Endothelial cell of umbilical vein (primary cell): ENCODE data around the gene PLAC8L1. TPM values are rescaled to one million over a fixed set of nuclear protein-coding genes. Genes with fewer than 3 reads are reported as not detected.

ENCODE experiments used
- BruUV-seq: library from RNA; stranded (reverse); fragments of 400-500 nt; replicated peaks from 2 replicates; lab custom pipeline; 2021; lab: Mats Ljungman, UMichigan
- CTCF ChIA-PET: fragments of 300-600, 350-600 bp; sonication (Branson Sonifier 250); formaldehyde crosslinking; loops from one replicate; lab custom pipeline; 2021; ENCODE audit warnings: antibody characterized with exemption, inconsistent platforms; lab: Charles Lee
- POLR2A ChIA-PET: fragments of 300-600, 350-600 bp; sonication (Branson Sonifier 250); formaldehyde crosslinking; loops from one replicate; lab custom pipeline; 2021; ENCODE audit warnings: antibody characterized with exemption, inconsistent platforms; lab: Charles Lee
- DNase-seq: peaks from one replicate; pipeline ENCODE4 v3.0.0-alpha.2; 2011; ENCODE audit warnings: low read depth, low spot score
- FAIRE-seq: peaks from 2 replicates; lab custom pipeline; 2011; peaks lifted over from hg19 to GRCh38; lab: Jason Lieb, UNC
- H2AFZ ChIP-seq: 2 replicates; pipeline ENCODE4 v1.6.0; 2012; ENCODE audit warnings: low read depth, low read length, control low read depth, inconsistent platforms
- H3K27ac ChIP-seq: 2 replicates; pipeline ENCODE4 v1.5.1; 2011; ENCODE audit warnings: low read depth, mild to moderate bottlenecking, control low read depth, low read length, moderate library complexity; ENCODE audit not compliant: insufficient read depth
- H3K27me3 ChIP-seq, 2 experiments: 2 replicates each; pipeline versions ENCODE4 v1.6.0 to v1.6.1; 2011; ENCODE audit warnings: low read length in 2 of 2, mixed read lengths in 1 of 2; ENCODE audit not compliant: control insufficient read depth in 2 of 2, insufficient read depth in 2 of 2
- H3K36me3 ChIP-seq, 2 experiments: 2 replicates in 1 of 2; 3 replicates in 1 of 2; pipeline ENCODE4 v1.5.1; 2011; ENCODE audit warnings: low read length in 2 of 2, mild to moderate bottlenecking in 1 of 2, moderate library complexity in 1 of 2; ENCODE audit not compliant: control insufficient read depth in 2 of 2, insufficient read depth in 2 of 2; ENCODE audit errors: extremely low read depth in 1 of 2
- H3K4me1 ChIP-seq: 3 replicates; pipeline ENCODE4 v1.5.1; 2011; ENCODE audit warnings: mild to moderate bottlenecking, low read length; ENCODE audit not compliant: control insufficient read depth, insufficient read depth; ENCODE audit errors: extremely low read depth
- H3K4me2 ChIP-seq: 2 replicates; pipeline ENCODE4 v1.6.1; 2011; ENCODE audit warnings: low read length, control low read depth, mixed read lengths; ENCODE audit not compliant: insufficient read depth
- H3K4me3 ChIP-seq, 3 experiments: fragments of 200-600 bp in 1 of 3; sonication (generic), shearing (Covaris generic) in 1 of 3; replicated peaks in 1 of 3; 2 replicates each; pipeline ENCODE4 v1.5.1; 2011 to 2016; ENCODE audit warnings: control low read depth in 3 of 3, low read length in 3 of 3, mild to moderate bottlenecking in 2 of 3, inconsistent platforms in 1 of 3, low read depth in 1 of 3, moderate library complexity in 1 of 3; ENCODE audit not compliant: insufficient read depth in 1 of 3
- H3K79me2 ChIP-seq: 2 replicates; pipeline ENCODE4 v1.6.0; 2012; ENCODE audit warnings: low read length, inconsistent platforms; ENCODE audit not compliant: control insufficient read depth, insufficient read depth
- H3K9ac ChIP-seq: replicated peaks from 2 replicates; pipeline ENCODE3; 2011; ENCODE audit warnings: low read length, control low read depth; ENCODE audit not compliant: insufficient read depth; ENCODE audit errors: extremely low read depth
- H3K9me1 ChIP-seq: replicated peaks from 3 replicates; pipeline ENCODE4 v1.6.0; 2011; ENCODE audit warnings: mild to moderate bottlenecking, low read length; ENCODE audit not compliant: control insufficient read depth, insufficient read depth; ENCODE audit errors: extremely low read depth
- H3K9me3 ChIP-seq: replicated peaks from 2 replicates; pipeline ENCODE4 v1.5.1; 2012; ENCODE audit warnings: low read length, inconsistent platforms; ENCODE audit not compliant: control insufficient read depth, insufficient read depth
- H4K20me1 ChIP-seq: replicated peaks from 2 replicates; pipeline ENCODE3; 2011; ENCODE audit warnings: mild to moderate bottlenecking, low read length; ENCODE audit not compliant: control insufficient read depth, insufficient read depth; ENCODE audit errors: extremely low read depth
- CTCF ChIP-seq, 2 donors: IDR thresholded peaks; 1 replicate in 1 of 2; 2 replicates in 1 of 2; pipeline ENCODE4 v1.5.1; 2011; ENCODE audit warnings: low read length in 2 of 2, mild to moderate bottlenecking in 2 of 2, moderate library complexity in 2 of 2, control low read depth in 1 of 2, inconsistent platforms in 1 of 2, low read depth in 1 of 2; ENCODE audit not compliant: insufficient read depth in 1 of 2; ENCODE audit errors: extremely low read depth in 1 of 2
- EZH2 ChIP-seq: IDR thresholded peaks from 2 replicates; pipeline ENCODE4 v1.6.1; 2012; ENCODE audit warnings: borderline replicate concordance, low read depth, mild to moderate bottlenecking, moderate library complexity, low read length, inconsistent platforms; ENCODE audit not compliant: severe bottlenecking
- FOS ChIP-seq: IDR thresholded peaks from 2 replicates; pipeline ENCODE4 v1.6.1; 2011; ENCODE audit warnings: mild to moderate bottlenecking, low read length, moderate library complexity, borderline replicate concordance; ENCODE audit not compliant: insufficient read depth
- GATA2 ChIP-seq: IDR thresholded peaks from 2 replicates; pipeline ENCODE4 v1.7.0; 2011; ENCODE audit warnings: low read depth, mild to moderate bottlenecking, moderate library complexity, mixed read lengths, low read length; ENCODE audit not compliant: insufficient read length, insufficient read depth
- JUN ChIP-seq: IDR thresholded peaks from 2 replicates; pipeline ENCODE4 v1.6.1; 2011; ENCODE audit warnings: borderline replicate concordance, low read depth; ENCODE audit not compliant: insufficient read length, insufficient read depth
- MAX ChIP-seq: IDR thresholded peaks from 2 replicates; pipeline ENCODE4 v1.6.1; 2011; ENCODE audit not compliant: insufficient read depth, insufficient read length
- MYC ChIP-seq: IDR thresholded peaks from one replicate; pipeline ENCODE4 v1.6.1; 2011; ENCODE audit warnings: mild to moderate bottlenecking, low read depth, low read length
- POLR2A ChIP-seq: IDR thresholded peaks from 2 replicates; pipeline ENCODE4 v1.6.1; 2012; ENCODE audit warnings: low read depth, mild to moderate bottlenecking, control low read depth, low read length
- POLR2AphosphoS5 ChIP-seq: IDR thresholded peaks from 2 replicates; pipeline ENCODE4 v1.6.1; 2012; ENCODE audit warnings: low read depth, mild to moderate bottlenecking, control low read depth, low read length, moderate library complexity; ENCODE audit not compliant: insufficient read depth
- dilution Hi-C: fragments of 300-500 bp; cut with MboI; formaldehyde crosslinking; loops from one replicate; pipeline ENCODE4 v1.15.0; 2019; ENCODE audit warnings: low sequenced_read_pairs; ENCODE audit not compliant: extremely low pct_ligation_motif_present
- intact Hi-C: fragments of 100-400 bp; cut with micrococcal nuclease; formaldehyde crosslinking; loops from one replicate; pipeline ENCODE4 v1.10.0; 2022
- polyA plus RNA-seq, 4 experiments: library from polyadenylated mRNA; depleted of rRNA in 3 of 4; stranded (reverse) in 3 of 4; unstranded in 1 of 4; fragments of >200 nt; gene quantifications; 2 replicates each; pipeline versions ENCODE4 v1.2.1 to v1.2.3, GENCODE V29; 2011 to 2012; ENCODE audit warnings: missing spikeins in 1 of 4
- total RNA-seq: library from RNA; stranded (reverse); gene quantifications from 2 replicates; pipeline ENCODE4 v1.2.3, GENCODE V29; 2021

PLAC8L1 gene
- total and polyA plus RNA-seq, 2 donors (not counting 3 experiments of a cell fraction or from before 2014, with no cell fraction given) = 0.80 to 0.99 TPM

DNA sequence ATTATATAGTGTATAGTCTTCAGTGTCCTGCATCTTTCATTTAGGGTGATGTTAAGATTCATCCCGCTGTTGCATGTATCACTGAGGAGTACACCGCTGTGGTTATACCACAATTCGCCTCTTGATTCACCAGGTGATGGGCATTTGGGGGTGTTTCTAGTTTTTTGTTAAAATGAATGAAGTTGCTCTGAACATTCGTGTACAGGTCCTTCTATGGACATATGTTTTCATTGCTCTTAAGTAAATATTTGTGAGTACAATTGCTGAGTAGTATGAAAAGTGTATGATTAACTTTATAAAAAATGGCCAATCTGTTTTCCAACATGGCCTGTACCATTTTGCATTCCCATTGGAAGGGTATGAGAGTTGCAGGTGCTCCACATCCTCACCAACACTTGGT, 61.7 kb downstream of the PLAC8L1 start:
- Histone ChIP-seq H3K27ac (no peak overlapping the region), H3K4me2 (no peak overlapping the region), H3K4me1 (peaks cover 9% of the 10 kb centered on the region), H3K4me3 (no peak overlapping the region), H2AFZ (no peak overlapping the region), H3K9ac (no peak overlapping the region), H3K9me1 (no peaks in the 10 kb centered on the region), H3K9me3 (no peaks in the 10 kb centered on the region), H4K20me1 (no peaks in the 10 kb centered on the region), H3K79me2 (no peaks in the 10 kb centered on the region), H3K36me3 (no peaks in the 10 kb centered on the region), H3K27me3 (no peaks in the 10 kb centered on the region)
- FAIRE-seq = no peak
- POLR2A ChIA-PET = no interaction called here
- intact Hi-C loops (loop anchor here (2.0 kb wide), 1 partner anchor 67 kb away; no protein-coding TSS in a partner anchor), dilution Hi-C loops (no loop called here)
- DNase-seq = no peak
- CTCF ChIA-PET = interaction anchor here (1.0 to 1.2 kb wide), 2 partner anchors 290 to 698 kb away, joined by 3 read pairs; no protein-coding TSS in a partner anchor
- TF ChIP-seq GATA2 = no peak
- no peak for TF ChIP-seq EZH2
- no peak for TF ChIP-seq POLR2AphosphoS5
- TF ChIP-seq JUN = no peak
- TF ChIP-seq MYC = no peak
- no peak for TF ChIP-seq MAX
- no peak for TF ChIP-seq FOS
- TF ChIP-seq CTCF (IDR thresholded peaks at IDR 0.05; ENCODE audit: extremely low read depth in 1 of 2, insufficient read depth in 1 of 2, low read depth in 1 of 2, low read length in 2 of 2) = no peak
- no peak for TF ChIP-seq POLR2A
- no TSS peak for BruUV-seq
